Suppressor macrophage treated with lipopolysaccharide for 4 hours (primary cell): Measurements from ENCODE around the gene IFNA10.
"Not testable (repeated sequence)": the region's sequence is repeated elsewhere in the genome, so short reads cannot be mapped to it uniquely, and the experiment has no call there.

Source experiments
- DNase-seq: peaks from one replicate; pipeline ENCODE4 v3.0.0-alpha.2; 2020

The IFNA10 gene

DNA sequence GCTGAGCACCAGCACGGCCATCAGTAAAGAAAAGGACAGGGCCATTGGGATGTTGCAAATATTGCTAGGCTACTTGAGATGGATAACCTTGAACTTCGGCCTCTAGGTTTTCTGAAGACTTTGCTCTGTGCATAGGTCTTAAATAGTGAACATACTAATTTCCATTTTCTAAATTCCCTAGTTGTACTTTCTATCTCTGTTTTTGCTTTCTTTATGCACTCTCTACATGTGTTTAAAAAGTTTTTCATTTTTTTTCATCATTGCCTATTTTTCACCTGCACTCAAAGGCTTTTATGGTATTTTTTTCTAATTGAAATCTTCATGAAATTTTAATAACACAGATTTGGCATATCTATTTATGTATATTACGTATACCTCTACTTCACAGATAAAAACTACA lies 19.5 kb downstream of the IFNA10 start, which contains the start of gene IFNA4:
TSS of gene IFNA4 (minus strand) at position 101 of the 400 bp plus-strand sequence. CDS start at position 45, 56 bp downstream.
- DNase-seq, result not testable (repeated sequence)

DNA sequence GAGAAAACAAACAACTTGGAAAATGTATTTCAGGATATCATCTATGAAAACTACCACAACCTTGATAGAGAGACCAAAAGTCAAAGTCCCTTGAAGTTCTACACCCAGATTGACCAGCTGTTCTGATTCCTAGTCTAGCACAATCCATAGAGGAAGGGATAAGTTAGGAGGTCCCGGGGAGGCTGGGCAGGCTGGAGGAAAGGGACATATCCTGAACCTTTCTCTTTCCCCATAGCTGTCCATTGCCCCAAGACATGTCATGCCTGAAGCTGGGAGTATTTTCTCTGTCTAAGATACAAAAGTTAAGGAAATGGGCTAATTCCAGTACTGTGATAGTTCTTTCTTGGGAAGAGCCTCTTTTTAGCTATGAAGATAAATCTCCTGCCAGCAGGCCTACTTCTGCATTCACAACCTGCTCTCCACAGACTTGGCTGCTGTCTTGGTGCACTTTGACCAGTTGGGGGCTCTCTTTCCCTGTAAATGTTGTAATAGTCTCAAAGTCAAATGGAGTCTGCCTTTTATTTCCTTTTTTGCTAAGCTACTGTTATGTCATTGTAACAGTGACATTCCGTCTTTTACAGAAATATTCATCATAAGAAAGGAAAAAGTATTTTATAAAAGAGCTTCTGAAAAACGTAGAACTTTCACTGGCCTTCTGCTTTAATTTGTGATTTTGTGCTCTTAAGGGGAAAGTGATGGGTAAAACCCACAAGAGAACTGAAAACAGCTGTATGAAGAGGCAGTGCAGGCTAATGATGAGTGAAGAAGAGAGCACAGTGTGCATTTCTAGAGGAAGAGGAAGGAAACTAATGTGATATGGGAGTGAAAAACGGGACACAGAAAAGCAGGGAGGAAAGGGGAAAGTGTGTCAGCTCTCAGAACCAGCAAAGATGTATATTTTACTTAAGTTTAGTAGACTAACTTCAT lies 23.9 kb downstream of the IFNA10 start:
- DNase-seq, result peak; percentile 67

DNA sequence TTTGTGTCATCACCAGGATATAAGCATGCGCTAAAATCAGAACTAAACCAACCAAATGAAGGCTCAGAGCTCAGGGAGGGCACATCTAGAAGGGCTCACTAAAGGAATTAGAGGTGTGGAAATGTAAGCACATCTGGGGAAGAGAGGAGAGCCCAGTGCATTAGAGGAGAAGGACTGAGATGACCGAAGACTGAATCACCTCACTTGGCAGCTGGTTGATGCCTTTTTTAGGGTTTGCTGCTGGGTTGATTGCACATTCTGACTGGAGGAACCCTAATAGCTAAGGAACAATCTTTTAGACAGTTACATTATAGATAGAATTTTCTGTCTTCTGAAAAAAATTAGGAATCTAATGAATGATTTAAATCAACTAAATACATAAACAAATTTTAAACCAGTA lies 32.3 kb downstream of the IFNA10 start:
- DNase-seq, result no peak

DNA sequence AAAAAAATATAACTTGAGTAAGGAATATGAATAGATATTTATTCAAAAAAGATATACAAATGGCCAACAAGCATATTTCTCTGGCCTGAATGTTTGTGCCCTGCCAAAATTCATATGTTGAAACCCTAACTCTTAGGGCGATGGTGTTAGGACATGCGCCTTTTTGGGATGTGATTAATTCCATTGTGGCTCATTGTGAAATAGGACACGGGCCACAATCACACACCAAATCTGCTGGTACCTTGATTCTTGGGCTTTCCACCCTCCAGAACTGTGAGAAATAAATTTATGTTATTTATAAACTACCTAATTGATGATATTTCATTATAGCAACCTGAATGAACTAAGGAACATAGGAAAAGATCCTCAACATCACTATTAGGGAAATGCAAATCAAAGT lies 34.8 kb downstream of the IFNA10 start:
- no peak for DNase-seq

DNA sequence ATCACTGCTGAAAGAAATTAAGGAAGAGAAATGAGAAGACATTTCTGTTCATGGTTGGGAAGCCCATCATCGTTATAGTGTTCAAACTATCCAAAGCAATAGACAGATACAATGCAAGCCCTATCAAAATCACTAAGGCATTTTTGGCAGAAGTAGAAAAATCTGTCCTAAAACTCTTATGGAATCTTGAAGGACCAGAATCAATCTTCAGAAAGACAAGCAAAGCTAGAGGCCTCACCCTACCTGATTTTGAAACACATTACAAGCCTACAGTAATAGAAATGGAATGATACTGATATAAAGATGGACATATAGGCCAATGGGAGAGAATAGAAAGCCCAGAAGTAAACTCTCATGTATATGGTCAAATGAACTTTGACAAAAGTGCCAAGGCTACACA lies 35.6 kb downstream of the IFNA10 start:
- no peak for DNase-seq

DNA sequence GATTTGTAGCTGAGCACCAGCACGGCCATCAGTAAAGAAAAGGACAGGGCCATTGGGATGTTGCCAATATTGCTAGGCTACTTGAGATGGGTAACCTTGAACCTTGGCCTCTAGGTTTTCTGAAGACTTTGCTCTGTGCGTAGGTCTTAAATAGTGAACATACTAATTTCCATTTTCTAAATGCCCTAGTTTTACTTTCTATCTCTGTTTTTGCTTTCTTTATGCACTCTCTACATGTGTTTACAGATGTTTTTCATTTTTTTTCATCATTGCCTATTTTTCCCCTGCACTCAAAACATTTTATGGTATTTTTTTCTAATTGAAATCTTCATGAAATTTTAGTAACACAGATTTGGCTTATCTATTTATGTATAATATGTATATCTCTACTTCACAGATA lies 40.4 kb downstream of the IFNA10 start, which contains the start of gene IFNA21:
TSS of gene IFNA21 (minus strand) at position 101 of the 400 bp plus-strand sequence. CDS start at position 53, 48 bp downstream.
- DNase-seq, result not testable (repeated sequence)

DNA sequence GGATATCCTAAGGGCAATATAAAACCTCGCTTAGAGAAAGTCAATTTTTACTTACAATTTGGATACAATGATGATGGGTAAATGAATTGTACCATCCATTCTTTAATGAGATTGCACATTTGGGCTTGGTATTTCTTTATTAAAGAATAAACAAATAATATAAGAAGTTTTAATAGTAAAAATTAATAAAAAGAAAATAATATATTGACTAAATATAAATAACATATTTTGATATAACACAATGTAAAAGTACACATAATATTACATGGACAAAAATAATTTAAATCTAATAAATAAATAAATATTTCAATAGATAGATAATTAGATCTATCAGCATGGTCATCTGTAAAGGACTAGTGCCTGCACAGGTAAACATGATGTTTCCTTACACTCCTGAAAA lies 41.4 kb downstream of the IFNA10 start:
- no peak for DNase-seq

DNA sequence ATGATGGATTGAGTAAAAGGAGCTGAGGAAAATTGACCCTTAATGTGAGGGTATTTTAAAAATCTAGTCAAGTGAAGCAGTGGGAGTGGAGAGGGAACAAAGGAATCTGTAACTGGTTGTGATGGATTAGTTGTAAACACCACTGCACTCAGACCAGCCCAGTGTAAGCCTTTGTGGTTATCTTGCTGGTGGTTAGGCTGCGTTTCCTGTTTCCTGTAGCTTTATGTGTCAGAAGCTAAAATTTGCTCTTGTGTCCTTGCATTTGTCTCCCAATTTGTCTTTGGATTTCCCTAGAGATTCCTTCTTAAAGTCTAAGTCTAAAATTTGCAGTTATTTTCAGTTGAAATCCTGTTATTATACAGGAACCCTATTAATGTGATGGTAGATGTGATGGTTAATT lies 46.8 kb downstream of the IFNA10 start:
- peak; percentile 47 for DNase-seq
